CD4-positive, alpha-beta T cell treated with Interleukin-6 at 100 ng/mL for 8 hours (primary cell): Measurements from ENCODE around the gene CACNA2D4.

Source experiments
- DNase-seq: peaks from one replicate; pipeline ENCODE4 v3.0.0-alpha.2; 2020; ENCODE audit warnings: mixed read lengths, low spot score

CACNA2D4 gene

GRCh38 chr12:1815814-1816729 is 102.4 kb downstream of the CACNA2D4 start:
- no peak for DNase-seq

GRCh38 chr12:1815108-1815507 is 103.3 kb downstream of the CACNA2D4 start:
- no peak for DNase-seq

GRCh38 chr12:1814266-1814665 is 104.2 kb downstream of the CACNA2D4 start:
- DNase-seq, result no peak

DNA sequence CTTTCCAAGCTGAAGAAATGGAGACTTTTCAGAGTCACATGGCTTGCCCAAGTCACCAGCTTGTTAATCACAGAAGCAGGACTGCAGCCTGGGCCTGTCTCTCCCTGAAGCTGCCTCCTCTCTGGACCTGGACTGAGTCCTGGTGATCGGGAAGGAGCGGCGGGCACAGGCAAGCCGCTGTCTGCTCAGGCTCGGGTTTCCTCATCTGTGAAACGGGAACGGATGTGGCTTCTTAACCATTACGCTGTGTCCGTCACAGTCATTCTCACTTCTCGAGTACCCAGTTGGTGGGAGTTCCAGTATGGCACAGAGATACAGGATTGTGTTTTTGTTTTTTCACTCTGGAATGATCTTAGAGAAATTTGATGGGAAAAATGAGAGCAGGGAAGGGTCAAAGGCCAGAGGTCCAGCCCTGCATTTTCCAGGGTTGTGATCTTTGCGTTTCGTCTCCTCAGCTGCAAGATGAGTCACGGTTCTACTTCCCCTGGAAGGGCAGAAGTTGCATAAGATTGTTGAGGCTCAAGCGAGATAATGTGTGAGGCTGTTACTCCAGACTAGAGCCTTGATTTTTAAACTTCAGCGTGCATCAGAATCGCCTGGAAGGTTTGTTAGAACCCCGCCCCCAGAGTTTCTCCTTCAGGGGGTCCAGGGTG is 105.7 kb downstream of the CACNA2D4 start:
- no peak for DNase-seq

- no peak for DNase-seq
Measured at GRCh38 chr12:1811948-1812291, 106.5 kb downstream of the CACNA2D4 start.

DNA sequence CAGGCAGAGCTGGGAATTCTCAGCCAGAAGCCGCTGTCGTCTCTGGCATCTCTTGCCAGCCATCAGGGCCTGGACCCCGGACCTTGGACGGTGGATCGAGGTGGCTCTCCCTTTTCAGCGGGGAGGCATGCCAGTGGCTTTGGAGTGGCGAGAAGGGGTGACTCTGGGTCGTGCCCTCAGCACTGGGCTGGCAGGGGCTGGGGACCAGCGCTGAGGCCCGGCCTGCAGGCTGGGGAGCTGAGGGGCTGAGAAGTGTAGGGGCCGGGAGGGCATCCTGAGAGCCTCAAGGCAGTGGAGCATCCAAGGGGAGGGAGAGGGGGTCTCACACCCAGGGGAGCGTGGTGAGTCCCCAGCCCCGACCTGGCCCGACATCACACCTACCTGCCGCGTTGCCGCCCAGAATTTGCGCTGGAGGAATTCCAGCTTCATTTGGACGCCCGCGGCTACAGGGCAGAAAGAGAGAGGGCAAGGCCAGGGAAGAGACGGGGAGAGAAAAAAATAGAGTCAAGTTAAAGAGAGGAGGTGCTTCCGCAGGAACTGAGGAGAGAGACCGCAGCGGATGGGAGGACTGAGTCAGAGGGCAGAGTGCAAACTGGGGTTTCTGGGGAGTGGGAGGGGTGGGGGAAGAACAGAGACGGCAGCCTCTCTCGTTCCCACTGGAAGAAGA is 107.0 kb downstream of the CACNA2D4 start:
- peak; percentile 44 for DNase-seq

DNA sequence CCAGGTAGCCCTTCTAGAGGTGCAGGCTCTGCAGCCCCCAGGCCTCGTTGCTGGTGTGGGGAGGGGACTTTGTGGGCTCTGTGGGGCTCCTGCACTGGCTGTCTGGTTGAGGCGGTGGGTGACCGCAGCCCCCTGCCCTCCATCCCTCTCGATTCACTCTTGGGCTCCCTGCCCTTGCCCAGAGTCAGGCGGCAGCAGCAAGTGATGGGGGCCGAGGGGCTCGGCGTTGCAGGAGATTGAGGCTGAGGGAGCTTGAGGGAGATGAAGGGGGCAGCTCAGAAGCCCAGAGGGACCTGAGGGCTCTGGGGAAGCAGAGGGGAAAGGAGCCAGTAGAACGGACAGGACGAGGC is 107.5 kb downstream of the CACNA2D4 start:
- no peak for DNase-seq

DNA sequence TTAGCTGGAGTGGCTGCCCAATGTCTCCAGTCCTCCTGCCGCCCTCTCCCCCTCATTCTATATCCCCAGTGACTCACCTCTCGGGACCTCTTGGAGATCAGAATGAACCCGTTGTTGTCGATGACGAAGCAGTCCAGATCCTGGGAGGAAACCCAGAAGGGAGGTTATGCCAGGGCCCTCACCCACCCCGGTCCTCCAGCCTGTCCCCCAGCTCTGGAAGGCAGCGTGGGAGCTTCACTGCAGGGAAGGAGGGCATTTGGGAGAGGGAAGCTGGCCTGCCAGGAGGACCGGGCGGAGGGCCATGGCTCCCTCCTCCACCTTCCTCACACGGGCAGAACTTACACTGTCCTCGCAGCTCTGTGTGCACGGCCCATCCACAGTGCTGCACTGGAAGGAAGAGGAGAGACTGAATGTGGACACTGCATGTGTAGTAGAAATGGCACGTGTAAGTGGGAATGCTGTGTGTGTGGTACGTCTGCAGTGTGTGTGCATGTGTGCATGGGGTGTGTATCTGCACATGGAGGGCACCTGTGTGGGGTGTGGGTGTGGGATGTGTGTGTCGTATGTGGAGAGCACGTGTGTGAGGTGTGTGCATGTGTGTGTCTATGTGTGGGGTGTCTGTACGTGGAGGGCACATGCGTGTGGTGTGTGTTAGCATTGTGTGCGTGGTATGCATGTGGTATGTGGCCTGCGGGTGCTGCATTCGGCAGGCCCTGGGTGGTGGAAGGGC is 108.1 kb downstream of the CACNA2D4 start:
- no peak for DNase-seq

GRCh38 chr12:1809591-1810190 is 108.8 kb downstream of the CACNA2D4 start:
- no peak for DNase-seq

DNA sequence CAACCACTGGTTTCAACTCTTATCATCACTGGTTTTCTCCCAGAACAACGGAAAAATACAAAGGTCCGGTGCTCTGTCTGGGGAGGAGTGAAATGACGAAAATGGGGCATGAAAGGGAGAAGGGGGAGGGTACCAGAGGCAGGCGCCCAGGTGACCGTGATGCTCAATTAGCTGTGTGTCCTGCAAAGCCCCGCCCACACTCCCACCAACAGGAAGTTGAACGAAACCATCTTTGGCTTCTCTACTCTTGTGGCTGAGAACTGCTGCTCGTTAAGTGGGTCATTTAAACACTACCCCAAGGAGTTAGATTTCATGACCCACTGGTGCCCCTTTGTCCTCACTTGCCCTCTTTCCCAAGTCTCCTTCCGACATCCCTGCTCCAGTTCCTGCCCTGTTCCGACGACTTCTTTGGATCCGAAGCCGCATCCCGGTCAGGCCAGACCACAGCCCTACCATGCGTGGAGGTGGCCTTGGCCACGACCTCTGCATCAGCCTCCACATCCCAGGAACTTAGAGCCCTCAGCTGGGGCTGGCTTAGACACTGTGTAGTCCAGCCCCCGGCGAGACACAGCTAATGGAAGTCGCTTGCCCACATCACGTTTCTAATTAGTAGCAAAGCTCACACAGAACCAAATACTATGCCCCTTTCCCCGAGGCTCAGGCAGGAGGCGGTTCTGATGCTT is 109.5 kb downstream of the CACNA2D4 start:
- DNase-seq, result no peak

- no peak for DNase-seq
Measured at GRCh38 chr12:1808036-1808797, 110.2 kb downstream of the CACNA2D4 start.

- DNase-seq, result no peak
Measured at GRCh38 chr12:1807087-1807860, 111.2 kb downstream of the CACNA2D4 start.

DNA sequence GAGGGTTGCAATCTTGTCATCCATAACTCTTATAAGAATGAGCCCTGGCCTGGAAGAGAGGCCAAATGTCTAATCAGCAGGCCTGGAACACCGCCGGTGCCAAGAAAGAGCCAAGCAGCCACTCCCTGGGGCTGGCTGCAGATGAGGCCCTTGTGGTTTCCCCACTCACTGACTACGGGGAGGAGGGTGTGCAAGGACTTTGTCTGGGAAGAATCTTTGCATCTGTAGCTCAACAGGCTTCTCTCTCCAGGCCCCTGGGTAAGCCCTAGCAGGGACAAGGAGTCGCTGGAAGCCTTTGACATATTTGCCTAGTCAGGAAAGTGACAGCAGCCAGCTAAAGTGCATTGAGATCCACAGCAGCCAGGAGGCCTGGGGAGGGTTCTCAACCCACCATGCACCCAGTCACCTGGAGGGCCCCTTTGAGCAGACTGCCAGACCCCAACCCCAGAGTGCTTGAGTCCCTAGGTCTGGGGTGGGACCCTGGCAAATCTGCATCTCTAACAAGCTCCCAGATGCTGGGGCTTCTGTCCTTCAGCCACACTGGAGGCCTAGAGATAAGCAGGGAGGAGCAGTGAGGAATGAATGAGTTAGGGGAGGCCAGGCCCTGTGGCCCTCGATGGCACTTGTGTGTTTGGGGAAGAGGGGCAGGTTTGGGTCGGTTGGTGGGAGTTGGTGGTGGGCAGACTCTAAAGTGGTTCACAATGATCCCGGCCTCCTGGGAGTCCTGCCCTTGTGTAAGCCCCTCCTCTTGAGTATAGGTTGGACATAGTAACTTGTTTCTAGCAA is 112.0 kb downstream of the CACNA2D4 start:
- DNase-seq, result no peak

DNA sequence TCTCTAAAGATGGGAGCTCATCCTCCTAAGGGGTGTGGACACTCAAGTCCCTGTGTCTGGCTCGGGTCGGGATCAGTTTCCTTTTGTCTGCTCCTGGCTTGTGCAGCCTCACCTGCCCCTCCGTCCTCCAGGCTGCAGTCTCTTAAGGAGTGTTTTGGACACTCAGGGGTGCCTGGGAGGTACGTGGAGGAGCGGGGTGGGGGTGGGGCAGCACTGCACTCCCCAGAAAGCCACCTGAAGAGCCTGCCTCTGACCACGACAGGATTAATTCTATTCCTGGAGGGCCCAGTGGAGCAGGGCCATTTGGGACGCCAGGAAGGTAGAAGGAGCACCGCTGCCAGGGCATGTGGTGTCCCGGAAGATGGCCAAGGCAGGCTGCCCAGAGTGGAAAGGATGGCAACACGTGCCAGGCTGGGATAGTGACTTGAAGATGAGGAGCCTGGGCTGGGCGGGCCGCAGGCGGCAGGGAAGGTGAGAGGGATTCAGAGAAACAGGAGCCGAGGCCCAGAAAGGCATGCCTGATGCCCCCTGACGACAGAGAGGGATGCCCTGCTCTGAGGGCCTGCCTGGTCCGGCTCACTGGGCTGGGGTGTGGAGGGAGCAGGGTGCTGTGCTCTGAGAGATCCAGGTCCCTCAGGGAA is 112.9 kb downstream of the CACNA2D4 start:
- no peak for DNase-seq

DNA sequence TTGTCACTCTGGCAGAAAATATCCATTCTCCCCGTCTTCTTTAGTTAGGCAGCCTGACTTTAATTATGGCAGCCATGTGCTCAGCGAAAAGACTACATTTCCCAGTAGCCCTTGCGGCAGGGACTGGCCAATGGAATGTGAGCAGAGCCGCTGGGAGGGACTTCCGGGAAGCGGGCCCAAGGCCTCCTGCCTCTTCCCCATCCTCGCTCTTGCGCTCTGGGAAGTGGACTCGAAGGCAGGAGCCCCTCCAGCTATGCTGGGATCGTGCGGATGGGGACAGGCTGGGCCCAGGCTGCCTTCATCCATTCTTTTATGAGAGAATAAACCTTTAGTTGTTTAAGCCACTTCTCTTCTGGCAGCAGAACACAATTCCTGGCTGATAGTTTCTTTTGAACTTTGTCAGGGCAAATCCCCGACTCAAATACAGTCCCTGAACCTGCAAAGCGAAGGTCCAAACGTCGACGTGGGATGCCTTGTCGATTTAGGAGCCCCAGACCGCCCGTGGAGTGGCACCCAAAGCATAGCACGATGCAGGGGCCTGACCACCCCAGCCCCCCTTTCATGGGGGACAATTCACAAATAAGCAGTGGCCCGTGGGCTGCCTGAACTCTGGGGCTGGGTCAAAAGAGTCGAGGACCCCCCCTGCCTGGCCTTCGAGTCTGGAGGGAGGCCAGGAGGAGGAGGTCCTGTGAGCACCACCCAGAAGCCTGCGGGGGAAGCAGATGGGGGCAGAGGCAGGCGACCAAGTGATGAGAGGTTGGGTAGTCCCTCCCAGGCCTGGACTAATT is 113.7 kb downstream of the CACNA2D4 start:
- peak; percentile 87 for DNase-seq

GRCh38 chr12:1803736-1804135 is 114.7 kb downstream of the CACNA2D4 start:
- DNase-seq, result no peak

DNA sequence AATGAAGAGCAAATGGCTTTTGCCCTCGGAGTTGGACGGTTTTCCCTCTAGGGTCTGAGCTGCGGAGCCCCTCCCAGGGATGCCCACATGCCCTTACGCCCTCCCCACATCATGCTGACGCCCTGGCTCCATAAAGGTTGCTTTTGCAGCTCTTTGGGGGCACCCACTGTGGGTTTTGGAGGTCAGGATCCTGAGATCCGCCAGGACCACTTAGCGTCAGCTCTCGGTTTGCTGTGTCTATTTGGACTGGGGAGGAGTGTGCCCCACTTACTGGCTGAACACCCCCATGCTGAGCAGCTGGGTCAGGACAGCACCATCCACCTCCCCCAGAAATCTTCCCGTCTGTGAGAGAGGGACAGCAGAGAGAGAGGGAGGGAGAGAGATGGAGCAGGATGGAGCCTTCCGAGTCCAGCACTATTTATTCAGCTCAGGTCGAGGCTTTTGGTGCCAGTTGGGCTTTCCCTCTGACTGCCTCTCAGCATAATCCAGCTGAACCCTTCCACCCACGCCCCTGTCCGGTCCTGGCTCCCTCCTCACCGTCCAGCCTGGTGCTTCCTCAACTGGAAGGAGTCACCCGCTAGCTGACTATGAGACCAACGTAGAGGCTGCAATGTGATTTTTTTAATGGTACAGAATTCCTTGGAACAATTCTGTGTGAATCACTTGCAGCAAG is 117.0 kb downstream of the CACNA2D4 start:
- DNase-seq, result no peak
